PC-9 (cell line): Measurements from ENCODE around the gene NDUFS8. TPM values are rescaled to one million over a fixed set of nuclear protein-coding genes. Genes with fewer than 3 reads are reported as not detected.
"Not testable (repeated sequence)": the region's sequence is repeated elsewhere in the genome, so short reads cannot be mapped to it uniquely, and the experiment has no call there.

ENCODE experiments used
- BruUV-seq: library from RNA; stranded (reverse); fragments of 400-500 nt; replicated peaks from 2 replicates; lab custom pipeline; 2021; lab: Mats Ljungman, UMichigan
- CTCF ChIA-PET: fragments of 300-600 bp; sonication (Branson Sonifier 250); formaldehyde crosslinking; loops from one replicate; lab custom pipeline; 2022; ENCODE audit warnings: antibody characterized with exemption; lab: Charles Lee
- POLR2A ChIA-PET: fragments of 300-600 bp; sonication (Branson Sonifier 250); formaldehyde crosslinking; loops from one replicate; lab custom pipeline; 2022; ENCODE audit warnings: antibody characterized with exemption; ENCODE audit not compliant: unreplicated experiment; lab: Charles Lee
- DNase-seq, 2 experiments: peaks; one replicate each; pipeline versions ENCODE4 v3.0.0 to v3.0.0-alpha.2; 2015 to 2022; ENCODE audit warnings: mixed read lengths in 1 of 2
- H2AFZ ChIP-seq: fragments of 200-600 bp; sonication (generic); 2 replicates; pipeline ENCODE4 v1.8.1; 2017; ENCODE audit warnings: antibody characterized with exemption
- H3F3A ChIP-seq: fragments of 200-600 bp; sonication (generic); 2 replicates; pipeline ENCODE4 v1.8.1; 2017; ENCODE audit warnings: antibody characterized with exemption, mild to moderate bottlenecking, low read depth; ENCODE audit not compliant: insufficient read depth
- H3K27ac ChIP-seq: fragments of 200-600 bp; sonication (generic); 2 replicates; pipeline ENCODE4 v1.6.1; 2016; ENCODE audit warnings: mixed run types
- H3K27me3 ChIP-seq: fragments of 200-600 bp; sonication (generic); 2 replicates; pipeline ENCODE4 v1.6.1; 2016; ENCODE audit warnings: low read depth, mixed run types; ENCODE audit not compliant: insufficient read depth
- H3K36me3 ChIP-seq: fragments of 200-600 bp; sonication (generic); 2 replicates; pipeline ENCODE4 v1.6.1; 2016; ENCODE audit warnings: low read depth, mixed run types
- H3K4me1 ChIP-seq: fragments of 200-600 bp; sonication (generic); replicated peaks from 2 replicates; pipeline ENCODE4 v1.6.1; 2016; ENCODE audit warnings: mixed run types; ENCODE audit not compliant: insufficient read depth
- H3K4me2 ChIP-seq: fragments of 200-600 bp; sonication (generic); 2 replicates; pipeline ENCODE4 v1.6.1; 2017; ENCODE audit warnings: mixed run types
- H3K4me3 ChIP-seq: fragments of 200-600 bp; sonication (generic); 2 replicates; pipeline ENCODE4 v1.6.1; 2016; ENCODE audit warnings: mixed run types
- H3K79me2 ChIP-seq: fragments of 200-600 bp; sonication (generic); 2 replicates; pipeline ENCODE4 v1.6.1; 2017; ENCODE audit warnings: low read depth, mixed run types
- H3K9me2 ChIP-seq: fragments of 200-600 bp; sonication (generic); 2 replicates; pipeline ENCODE4 v1.8.1; 2017; ENCODE audit warnings: mild to moderate bottlenecking; ENCODE audit not compliant: insufficient read depth
- H3K9me3 ChIP-seq: fragments of 200-600 bp; sonication (generic); 2 replicates; pipeline ENCODE4 v1.8.1; 2016; ENCODE audit warnings: low read depth; ENCODE audit not compliant: insufficient read depth
- H4K20me1 ChIP-seq: fragments of 200-600 bp; sonication (generic); 2 replicates; pipeline ENCODE4 v1.8.1; 2017; ENCODE audit not compliant: insufficient read depth
- intact Hi-C: fragments of 100-400 bp; cut with micrococcal nuclease; formaldehyde crosslinking; loops from one replicate; pipeline ENCODE4 v1.10.0; 2022; ENCODE audit not compliant: unreplicated experiment
- total RNA-seq: library from RNA; stranded (reverse); gene quantifications from 2 replicates; pipeline ENCODE4 v1.2.3, GENCODE V29; 2021
- TF ChIP-seq, protein P1 (sequence below): fragments of 200-600 bp; sonication (generic); conservative IDR thresholded peaks from 2 replicates; pipeline ENCODE4 v1.6.1; 2017; ENCODE audit warnings: mixed run types, antibody characterized with exemption, mild to moderate bottlenecking, moderate library complexity

The NDUFS8 gene
- total RNA-seq, 1 experiment from 2014 or later: 275 TPM

- H3K9me2 ChIP-seq, H4K20me1 ChIP-seq, POLR2A ChIA-PET, H3K27me3 ChIP-seq, H3K4me2 ChIP-seq, H2AFZ ChIP-seq, intact Hi-C loops, H3K79me2 ChIP-seq, H3K4me1 ChIP-seq, H3K9me3 ChIP-seq, H3K36me3 ChIP-seq, H3K4me3 ChIP-seq, DNase-seq, H3K27ac ChIP-seq, BruUV-seq: not testable (repeated sequence)
- H3F3A ChIP-seq: peaks cover 12% of the 10 kb centered on the region; the same call in 1 of the 2 replicates
- CTCF ChIA-PET: interaction anchor here (0.6 kb wide), 3 partner anchors 35 to 253 kb away, joined by 3 to 8 read pairs (median 6); no protein-coding TSS in a partner anchor
- TF ChIP-seq, protein P1, sequence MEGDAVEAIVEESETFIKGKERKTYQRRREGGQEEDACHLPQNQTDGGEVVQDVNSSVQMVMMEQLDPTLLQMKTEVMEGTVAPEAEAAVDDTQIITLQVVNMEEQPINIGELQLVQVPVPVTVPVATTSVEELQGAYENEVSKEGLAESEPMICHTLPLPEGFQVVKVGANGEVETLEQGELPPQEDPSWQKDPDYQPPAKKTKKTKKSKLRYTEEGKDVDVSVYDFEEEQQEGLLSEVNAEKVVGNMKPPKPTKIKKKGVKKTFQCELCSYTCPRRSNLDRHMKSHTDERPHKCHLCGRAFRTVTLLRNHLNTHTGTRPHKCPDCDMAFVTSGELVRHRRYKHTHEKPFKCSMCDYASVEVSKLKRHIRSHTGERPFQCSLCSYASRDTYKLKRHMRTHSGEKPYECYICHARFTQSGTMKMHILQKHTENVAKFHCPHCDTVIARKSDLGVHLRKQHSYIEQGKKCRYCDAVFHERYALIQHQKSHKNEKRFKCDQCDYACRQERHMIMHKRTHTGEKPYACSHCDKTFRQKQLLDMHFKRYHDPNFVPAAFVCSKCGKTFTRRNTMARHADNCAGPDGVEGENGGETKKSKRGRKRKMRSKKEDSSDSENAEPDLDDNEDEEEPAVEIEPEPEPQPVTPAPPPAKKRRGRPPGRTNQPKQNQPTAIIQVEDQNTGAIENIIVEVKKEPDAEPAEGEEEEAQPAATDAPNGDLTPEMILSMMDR: peak; percentile 80
Observed at GRCh38 chr11:67993821-67994220, 36.7 kb upstream of the NDUFS8 start.

GRCh38 chr11:67994387-67994786 is 36.1 kb upstream of the NDUFS8 start:
- intact Hi-C loops, DNase-seq, H3K36me3 ChIP-seq, H3K4me3 ChIP-seq, H2AFZ ChIP-seq, BruUV-seq, H3K4me2 ChIP-seq, H3K4me1 ChIP-seq, H3K27me3 ChIP-seq, POLR2A ChIA-PET, H3K9me3 ChIP-seq, H3K27ac ChIP-seq, H4K20me1 ChIP-seq, H3K79me2 ChIP-seq, H3K9me2 ChIP-seq: not testable (repeated sequence)
- CTCF ChIA-PET: interaction anchor here (0.6 kb wide), 2 partner anchors 34 to 252 kb away, joined by 6 to 8 read pairs; no protein-coding TSS in a partner anchor
- peaks cover 17% of the 10 kb centered on the region; the same call in 1 of the 2 replicates for H3F3A ChIP-seq

GRCh38 chr11:67995129-67995528 is 35.4 kb upstream of the NDUFS8 start:
- DNase-seq, CTCF ChIA-PET, BruUV-seq, intact Hi-C loops, H3K79me2 ChIP-seq, POLR2A ChIA-PET, H3K36me3 ChIP-seq, H3K4me2 ChIP-seq, H3K27ac ChIP-seq, H3K4me3 ChIP-seq, H3K9me2 ChIP-seq, H3K27me3 ChIP-seq, H3K4me1 ChIP-seq, H3K9me3 ChIP-seq, H2AFZ ChIP-seq, H4K20me1 ChIP-seq: not testable (repeated sequence)
- H3F3A ChIP-seq: peaks cover 18% of the 10 kb centered on the region; the same call in 1 of the 2 replicates

- DNase-seq, CTCF ChIA-PET, H3K79me2 ChIP-seq, POLR2A ChIA-PET, H3K27ac ChIP-seq, H3K9me3 ChIP-seq, BruUV-seq, H3K4me1 ChIP-seq, H3K9me2 ChIP-seq, intact Hi-C loops, H3K4me2 ChIP-seq, H4K20me1 ChIP-seq, H3K27me3 ChIP-seq, H3K4me3 ChIP-seq, H2AFZ ChIP-seq, H3K36me3 ChIP-seq: not testable (repeated sequence)
- peaks cover 23% of the 10 kb centered on the region; the same call in 1 of the 2 replicates for H3F3A ChIP-seq
Observed at GRCh38 chr11:67995579-67995978, 34.9 kb upstream of the NDUFS8 start.
